Measurements from ENCODE around the gene LYRM7. TPM values are rescaled to one million over a fixed set of nuclear protein-coding genes. Genes with fewer than 3 reads are reported as not detected.
A peak's percentile ranks its signal among the peaks of the same experiment; 100 is the strongest.

The LYRM7 gene
- total RNA-seq, 1 donor from 2014 or later, result 6.6 TPM

- Histone ChIP-seq H3K4me3 (ENCODE audit: low read depth, low read length) (no peak overlapping the region), H3K36me3 (ENCODE audit: control insufficient read depth, insufficient read depth, low read length) (no peaks in the 10 kb centered on the region), H3K27me3 (ENCODE audit: control insufficient read depth, insufficient read depth, low read length) (no peaks in the 10 kb centered on the region)
- TF ChIP-seq, protein P1, sequence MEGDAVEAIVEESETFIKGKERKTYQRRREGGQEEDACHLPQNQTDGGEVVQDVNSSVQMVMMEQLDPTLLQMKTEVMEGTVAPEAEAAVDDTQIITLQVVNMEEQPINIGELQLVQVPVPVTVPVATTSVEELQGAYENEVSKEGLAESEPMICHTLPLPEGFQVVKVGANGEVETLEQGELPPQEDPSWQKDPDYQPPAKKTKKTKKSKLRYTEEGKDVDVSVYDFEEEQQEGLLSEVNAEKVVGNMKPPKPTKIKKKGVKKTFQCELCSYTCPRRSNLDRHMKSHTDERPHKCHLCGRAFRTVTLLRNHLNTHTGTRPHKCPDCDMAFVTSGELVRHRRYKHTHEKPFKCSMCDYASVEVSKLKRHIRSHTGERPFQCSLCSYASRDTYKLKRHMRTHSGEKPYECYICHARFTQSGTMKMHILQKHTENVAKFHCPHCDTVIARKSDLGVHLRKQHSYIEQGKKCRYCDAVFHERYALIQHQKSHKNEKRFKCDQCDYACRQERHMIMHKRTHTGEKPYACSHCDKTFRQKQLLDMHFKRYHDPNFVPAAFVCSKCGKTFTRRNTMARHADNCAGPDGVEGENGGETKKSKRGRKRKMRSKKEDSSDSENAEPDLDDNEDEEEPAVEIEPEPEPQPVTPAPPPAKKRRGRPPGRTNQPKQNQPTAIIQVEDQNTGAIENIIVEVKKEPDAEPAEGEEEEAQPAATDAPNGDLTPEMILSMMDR (IDR thresholded peaks at IDR 0.05; ENCODE audit: insufficient read depth, low read length, severe bottlenecking), result no peak
- no peak for FAIRE-seq
- no peak for DNase-seq (ENCODE audit: low read depth)
These were observed 44.0 kb downstream of the LYRM7 start for GRCh38 chr5:131214609-131215227.

GRCh38 chr5:131217791-131218190 lies 47.0 kb downstream of the LYRM7 start:
- Histone ChIP-seq H3K27me3 (ENCODE audit: control insufficient read depth, insufficient read depth, low read length) (no peaks in the 10 kb centered on the region), H3K4me3 (ENCODE audit: low read depth, low read length) (no peak overlapping the region), H3K36me3 (ENCODE audit: control insufficient read depth, insufficient read depth, low read length) (no peaks in the 10 kb centered on the region)
- DNase-seq (ENCODE audit: low read depth) (no peak), FAIRE-seq (no peak)
- TF ChIP-seq, protein P1 (IDR thresholded peaks at IDR 0.05; ENCODE audit: insufficient read depth, low read length, severe bottlenecking), result no peak

DNA sequence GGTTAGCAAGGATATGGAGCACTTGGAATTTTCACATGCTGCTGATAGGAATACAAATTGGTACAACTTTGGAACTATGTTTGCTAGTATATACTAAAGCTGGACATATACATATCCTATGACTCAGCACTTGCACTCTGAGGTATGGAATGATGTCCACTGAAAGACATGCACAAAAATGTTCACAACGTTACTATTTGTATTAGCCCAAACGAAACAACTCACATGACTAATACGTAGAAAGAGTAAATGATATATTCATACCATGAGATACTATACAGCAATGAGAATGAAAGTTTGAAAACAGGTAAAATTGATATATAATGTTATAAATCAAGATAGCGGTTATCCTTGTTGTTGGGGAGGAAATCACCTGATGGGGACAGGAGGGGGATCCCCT lies 47.6 kb downstream of the LYRM7 start:
- DNase-seq (ENCODE audit: low read depth) (peak; percentile 81), FAIRE-seq (no peak)
- TF ChIP-seq, protein P1 (IDR thresholded peaks at IDR 0.05; ENCODE audit: insufficient read depth, low read length, severe bottlenecking), result no peak

DNA sequence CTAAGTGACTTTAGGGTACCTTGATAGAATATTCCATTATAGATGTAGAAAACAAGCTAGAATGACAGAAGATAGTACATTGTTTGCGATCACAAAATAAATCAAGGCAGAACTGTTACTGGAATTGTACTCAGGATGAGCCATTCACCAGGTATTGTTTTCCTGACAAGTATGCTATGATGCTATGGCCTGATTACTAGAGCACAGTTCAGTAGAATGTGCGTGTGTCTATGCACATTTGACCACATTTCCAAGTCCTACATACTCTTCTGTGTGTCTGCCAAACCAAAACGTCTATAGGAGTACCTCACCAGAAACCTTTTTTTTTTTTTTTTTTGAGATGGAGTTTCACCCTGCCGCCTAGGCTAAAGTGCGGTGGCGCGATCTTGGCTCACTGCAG lies 49.8 kb downstream of the LYRM7 start:
- no peak for FAIRE-seq
- no peaks in the 10 kb centered on the region for H3K36me3 ChIP-seq (ENCODE audit: control insufficient read depth, insufficient read depth, low read length)
- no peak overlapping the region for H3K4me3 ChIP-seq (ENCODE audit: low read depth, low read length)
- TF ChIP-seq, protein P1 (IDR thresholded peaks at IDR 0.05; ENCODE audit: insufficient read depth, low read length, severe bottlenecking), result no peak
- DNase-seq (ENCODE audit: low read depth), result no peak
- H3K27me3 ChIP-seq (ENCODE audit: control insufficient read depth, insufficient read depth, low read length), result no peaks in the 10 kb centered on the region

More for the DNA sequence above, 47.6 kb downstream of the LYRM7 start:
- Histone ChIP-seq H3K27me3 (ENCODE audit: control insufficient read depth, insufficient read depth, low read length) (no peaks in the 10 kb centered on the region), H3K36me3 (ENCODE audit: control insufficient read depth, insufficient read depth, low read length) (no peaks in the 10 kb centered on the region), H3K4me3 (ENCODE audit: low read depth, low read length) (no peak overlapping the region)

DNA sequence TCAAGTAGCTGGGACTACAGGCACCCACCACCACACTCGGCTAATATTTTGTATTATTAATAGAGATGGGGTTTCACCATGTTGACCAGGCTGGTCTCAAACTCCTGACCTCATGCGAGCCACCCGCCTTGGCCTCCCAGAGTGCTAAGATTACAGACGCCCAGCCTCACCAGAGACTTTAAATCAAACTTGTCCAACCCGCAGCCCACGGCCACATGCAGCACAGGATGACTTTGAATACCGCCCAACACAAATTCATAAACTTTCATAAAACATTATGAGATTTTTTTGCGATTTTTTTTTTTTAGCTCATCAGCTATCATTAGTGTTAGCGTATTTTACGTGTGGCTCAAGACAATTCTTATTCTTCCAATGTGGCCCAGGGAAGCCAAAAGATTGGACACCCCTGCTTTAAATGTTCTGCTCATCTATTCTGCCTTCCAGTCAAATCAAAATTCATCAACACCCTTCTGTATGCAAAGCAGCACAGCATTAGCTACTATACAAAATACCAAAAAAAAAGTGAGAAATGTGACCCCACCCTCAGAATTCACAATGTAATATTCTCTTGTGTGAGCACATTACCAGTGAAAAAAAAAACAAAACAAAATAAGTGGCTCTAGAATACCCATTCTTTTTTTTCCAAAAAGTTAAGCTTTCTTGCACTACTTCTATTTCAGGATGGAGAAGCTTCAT lies 50.4 kb downstream of the LYRM7 start:
- no peak for DNase-seq (ENCODE audit: low read depth)
- no peak for FAIRE-seq
- Histone ChIP-seq H3K36me3 (ENCODE audit: control insufficient read depth, insufficient read depth, low read length) (no peaks in the 10 kb centered on the region), H3K4me3 (ENCODE audit: low read depth, low read length) (no peak overlapping the region), H3K27me3 (ENCODE audit: control insufficient read depth, insufficient read depth, low read length) (no peaks in the 10 kb centered on the region)
- TF ChIP-seq, protein P1 (IDR thresholded peaks at IDR 0.05; ENCODE audit: insufficient read depth, low read length, severe bottlenecking), result no peak
